Adrenal gland (tissue), 12 donors: ENCODE measurements around the gene MAST4. TPM values are rescaled to one million over a fixed set of nuclear protein-coding genes. Genes with fewer than 3 reads are reported as not detected.

Source experiments
- DNase-seq, 7 donors: peaks; one replicate each; pipeline ENCODE4 v3.0.0-alpha.2; 2019 to 2020
- H3K27ac ChIP-seq, 5 donors: fragments of 200-600 bp; sonication (generic) in 4 of 5; 1 replicate in 3 of 5; 2 replicates in 2 of 5; pipeline versions ENCODE4 v1.5.1 to v1.8.0; 2016 to 2020; ENCODE audit warnings: mild to moderate bottlenecking in 1 of 5
- H3K27me3 ChIP-seq: fragments of 200-600 bp; 2 replicates; pipeline ENCODE4 v1.8.0; 2021
- H3K36me3 ChIP-seq, 2 donors: fragments of 200-600 bp; replicated peaks in 1 of 2; 1 replicate in 1 of 2; 2 replicates in 1 of 2; pipeline versions ENCODE4 v1.5.1 to v1.8.0; 2018 to 2022
- H3K4me1 ChIP-seq, 2 donors: fragments of 200-600 bp; replicated peaks in 1 of 2; 1 replicate in 1 of 2; 2 replicates in 1 of 2; pipeline versions ENCODE4 v1.5.1 to v1.8.0; 2018 to 2021
- H3K4me3 ChIP-seq, 4 donors: fragments of 200-600 bp; sonication (generic) in 3 of 4; one replicate each; pipeline ENCODE4 v1.5.1; 2016 to 2018
- H3K9me3 ChIP-seq, 3 donors: fragments of 200-600 bp; sonication (generic) in 1 of 3; replicated peaks in 1 of 3; 1 replicate in 2 of 3; 2 replicates in 1 of 3; pipeline versions ENCODE4 v1.5.1 to v1.8.0; 2016 to 2021
- CTCF ChIP-seq, 6 experiments: fragments of 450-650 bp in 4 of 6; fragments of 200-600 bp in 2 of 6; sonication (generic) in 1 of 6; IDR thresholded peaks; 1 replicate in 5 of 6; 2 replicates in 1 of 6; pipeline versions ENCODE4 v1.5.1 to v1.8.0; 2016 to 2021; ENCODE audit warnings: antibody characterized with exemption in 6 of 6, mild to moderate bottlenecking in 2 of 6, moderate library complexity in 1 of 6
- POLR2A ChIP-seq, 2 donors: fragments of 450-650 bp; IDR thresholded peaks; one replicate each; pipeline ENCODE4 v1.6.1; 2017; ENCODE audit warnings: antibody characterized with exemption in 2 of 2, mild to moderate bottlenecking in 2 of 2, moderate library complexity in 1 of 2
- WGBS, 4 donors: extraction: QIAGEN DNeasy Blood & Tissue Kit in 2 of 4; methylation state at CpG; one replicate each; pipeline versions ENCODE4 v1.1.5 to v1.1.7; 2013 to 2017; 5-methylcytosine and 5-hydroxymethylcytosine counted together
- intact Hi-C, 2 donors: fragments of 100-400 bp; cut with DNase I; formaldehyde crosslinking; loops; one replicate each; pipeline versions ENCODE4 v1.14.1 to v1.15.0; 2022 to 2023
- polyA plus RNA-seq, 3 donors: library from polyadenylated mRNA; stranded (reverse); fragments of 200-250 nt in 2 of 3; fragments of 350-450 nt in 1 of 3; fragmentation: Illumina TruSeq in 1 of 3; extraction: RNeasy Lipid Tissue Mini Kit (QIAGEN cat#74804) in 1 of 3; gene quantifications; one replicate each; pipeline ENCODE4 v1.2.3, GENCODE V29; 2013 to 2014
- total RNA-seq, 9 donors: library from RNA; depleted of rRNA in 4 of 9; stranded (reverse); fragments of >200 nt in 4 of 9; fragments of 120-200 nt in 1 of 9; fragmentation: NEBNext Ultra II Directional in 1 of 9; extraction: Animal tissue kit (Norgen Biotek cat#: 25700) in 1 of 9; gene quantifications; one replicate each; pipeline versions ENCODE4 v1.1.0 to v1.2.4, GENCODE V29; 2013 to 2023
- donor health status: healthy with polysubstance abuse.
- donor health status: Bipolar disorder and iron deficiency.
- donor health status: DM: yes; HTN: yes; CAD: no.
- donor health status: DM: no; HTN: no; CAD: no.
- donor health status: DM: no; HTN: no; CAD: no.
- donor health status: DM: yes; HTN: yes; CAD: no.

The MAST4 gene
- total and polyA plus RNA-seq, 12 donors: 12.3 to 95.0 (median 42.8) TPM

- Histone ChIP-seq H3K36me3 (no peaks in the 10 kb centered on the region), H3K4me3 (no peak overlapping the region), H3K27me3 (no peaks in the 10 kb centered on the region), H3K27ac (no peak overlapping the region), H3K9me3 (no peaks in the 10 kb centered on the region), H3K4me1 (peaks cover 5 to 15% of the 10 kb centered on the region in 2 donors)
- WGBS, 4 donors: 93 to 99% (median 97%) methylated on average over 3 of the region's 3 CpGs
- intact Hi-C loops: no loop called here
- TF ChIP-seq CTCF (IDR thresholded peaks at IDR 0.05) (no peak), POLR2A (IDR thresholded peaks at IDR 0.05) (no peak)
- no peak for DNase-seq
Measured at GRCh38 chr5:67020096-67020615, 424.0 kb downstream of the MAST4 start.

DNA sequence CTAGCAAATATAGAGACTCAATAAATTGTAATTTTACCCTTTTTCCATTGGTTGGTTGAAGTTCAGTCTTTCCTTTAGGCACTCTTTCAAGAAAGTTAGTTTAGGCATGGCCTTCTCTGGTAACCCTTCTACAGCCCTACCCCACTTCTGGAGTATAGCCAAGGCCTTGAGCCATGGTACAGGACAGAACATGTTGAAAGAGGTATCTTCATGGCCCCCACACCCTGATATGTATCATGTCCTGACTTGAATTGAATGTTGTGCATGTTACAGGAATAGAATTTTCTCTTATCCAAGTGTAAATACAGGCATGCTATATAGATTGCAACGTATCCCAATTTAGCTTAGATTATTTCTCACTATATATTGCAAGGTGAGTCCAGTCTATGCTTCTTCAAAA is 424.8 kb downstream of the MAST4 start:
- H3K4me1 ChIP-seq: peaks cover 4 to 7% of the 10 kb centered on the region in 2 donors
- H3K27me3 ChIP-seq: no peaks in the 10 kb centered on the region
- intact Hi-C loops: no loop called here
- H3K27ac ChIP-seq: no peak overlapping the region
- no peaks in the 10 kb centered on the region for H3K9me3 ChIP-seq
- H3K4me3 ChIP-seq: no peak overlapping the region
- no peak for DNase-seq
- no peaks in the 10 kb centered on the region for H3K36me3 ChIP-seq
- 90 to 97% (median 95%) methylated on average over 1 of the region's 1 CpG for WGBS, 4 donors
- TF ChIP-seq CTCF (IDR thresholded peaks at IDR 0.05): no peak
- TF ChIP-seq POLR2A (IDR thresholded peaks at IDR 0.05): no peak

- intact Hi-C loops: no loop called here
Measured at GRCh38 chr5:67021521-67021920, 425.3 kb downstream of the MAST4 start.

DNA sequence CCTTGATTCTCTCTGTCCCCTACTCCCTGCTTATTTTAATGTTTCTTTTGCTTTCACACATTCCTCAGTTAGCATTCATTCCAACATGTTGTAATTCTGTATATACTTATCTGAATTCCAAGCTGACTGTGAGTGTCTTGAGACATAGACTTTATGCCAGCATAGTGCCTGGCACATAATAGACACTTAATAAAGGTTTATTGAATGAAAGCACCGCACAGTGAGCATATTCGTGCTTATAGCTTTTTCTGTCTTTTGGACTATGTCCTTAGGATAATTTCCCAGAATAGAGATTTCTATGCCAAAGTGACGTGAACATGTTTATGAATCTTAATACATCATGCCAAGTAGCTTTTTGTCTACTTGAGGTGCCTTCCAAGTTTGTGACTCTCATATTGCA is 425.8 kb downstream of the MAST4 start:
- no peak overlapping the region for H3K27ac ChIP-seq
- 87 to 93% (median 91%) methylated on average over 3 of the region's 3 CpGs for WGBS, 4 donors

More at GRCh38 chr5:67021521-67021920, 425.3 kb downstream of the MAST4 start:
- Histone ChIP-seq H3K4me3 (no peak overlapping the region), H3K9me3 (no peaks in the 10 kb centered on the region), H3K27ac (no peak overlapping the region), H3K4me1 (peaks cover 0 to 2% of the 10 kb centered on the region in 2 donors), H3K27me3 (no peaks in the 10 kb centered on the region), H3K36me3 (no peaks in the 10 kb centered on the region)
- no peak for DNase-seq
- no peak for TF ChIP-seq POLR2A (IDR thresholded peaks at IDR 0.05)
- TF ChIP-seq CTCF (IDR thresholded peaks at IDR 0.05): no peak

More for the DNA sequence above, 425.8 kb downstream of the MAST4 start:
- H3K36me3 ChIP-seq: no peaks in the 10 kb centered on the region
- TF ChIP-seq POLR2A (IDR thresholded peaks at IDR 0.05): no peak
- TF ChIP-seq CTCF (IDR thresholded peaks at IDR 0.05): no peak
- no peaks in the 10 kb centered on the region for H3K9me3 ChIP-seq
- H3K4me1 ChIP-seq: no peaks in the 10 kb centered on the region
- no peak overlapping the region for H3K4me3 ChIP-seq
- H3K27me3 ChIP-seq: no peaks in the 10 kb centered on the region
- intact Hi-C loops: no loop called here
- no peak for DNase-seq
